MCF 10A (cell line): ENCODE results near the gene PPP2R5C. TPM values are rescaled to one million over a fixed set of nuclear protein-coding genes. Genes with fewer than 3 reads are reported as not detected.

Experiments used
- BruUV-seq: library from RNA; stranded (reverse); fragments of 400-500 nt; replicated peaks from 2 replicates; lab custom pipeline; 2021; lab: Mats Ljungman, UMichigan
- CTCF ChIA-PET: fragments of 300-600 bp; sonication (Branson Sonifier 250); formaldehyde crosslinking; extraction: SDS; loops from one replicate; lab custom pipeline; 2021; ENCODE audit warnings: antibody characterized with exemption, inconsistent platforms; lab: Yijun Ruan, JAX
- POLR2A ChIA-PET: fragments of 300-600, 350-650 bp; sonication (Branson Sonifier 250); formaldehyde crosslinking; extraction: SDS; loops from one replicate; lab custom pipeline; 2020; ENCODE audit warnings: antibody characterized with exemption, inconsistent platforms; lab: Yijun Ruan, JAX
- DNase-seq: peaks from one replicate; pipeline ENCODE4 v3.0.0-alpha.2; 2018; ENCODE audit not compliant: unreplicated experiment
- H3K27ac Mint-ChIP-seq: one replicate; pipeline ENCODE4 v1.8.0; 2022; ENCODE audit warnings: mild to moderate bottlenecking, low read depth, mixed read lengths; ENCODE audit not compliant: unreplicated experiment
- H3K27me3 Mint-ChIP-seq: one replicate; pipeline ENCODE4 v1.8.0; 2022; ENCODE audit warnings: mixed read lengths; ENCODE audit not compliant: insufficient read depth, unreplicated experiment
- H3K36me3 Mint-ChIP-seq: one replicate; pipeline ENCODE4 v1.8.0; 2022; ENCODE audit warnings: mild to moderate bottlenecking, moderate library complexity, mixed read lengths; ENCODE audit not compliant: insufficient read depth, unreplicated experiment
- H3K4me1 Mint-ChIP-seq: one replicate; pipeline ENCODE4 v1.8.0; 2022; ENCODE audit warnings: mixed read lengths; ENCODE audit not compliant: insufficient read depth, unreplicated experiment
- H3K4me3 Mint-ChIP-seq: one replicate; pipeline ENCODE4 v1.8.0; 2022; ENCODE audit warnings: mild to moderate bottlenecking, moderate library complexity, mixed read lengths; ENCODE audit not compliant: unreplicated experiment
- H3K9me3 Mint-ChIP-seq: one replicate; pipeline ENCODE4 v1.8.0; 2022; ENCODE audit warnings: mixed read lengths; ENCODE audit not compliant: unreplicated experiment
- CTCF ChIP-seq: fragments of 200-600 bp; IDR thresholded peaks from one replicate; pipeline ENCODE4 v1.8.0; 2022; ENCODE audit warnings: antibody characterized with exemption, mild to moderate bottlenecking; ENCODE audit not compliant: unreplicated experiment
- intact Hi-C: fragments of 100-400 bp; cut with micrococcal nuclease; formaldehyde crosslinking; loops from 2 replicates; pipeline ENCODE4 v1.14.1; 2022
- total RNA-seq: library from RNA; stranded (reverse); gene quantifications from 2 replicates; pipeline ENCODE4 v1.2.3, GENCODE V29; 2022

Gene PPP2R5C
- total RNA-seq, 1 experiment from 2014 or later, result 118 TPM

DNA sequence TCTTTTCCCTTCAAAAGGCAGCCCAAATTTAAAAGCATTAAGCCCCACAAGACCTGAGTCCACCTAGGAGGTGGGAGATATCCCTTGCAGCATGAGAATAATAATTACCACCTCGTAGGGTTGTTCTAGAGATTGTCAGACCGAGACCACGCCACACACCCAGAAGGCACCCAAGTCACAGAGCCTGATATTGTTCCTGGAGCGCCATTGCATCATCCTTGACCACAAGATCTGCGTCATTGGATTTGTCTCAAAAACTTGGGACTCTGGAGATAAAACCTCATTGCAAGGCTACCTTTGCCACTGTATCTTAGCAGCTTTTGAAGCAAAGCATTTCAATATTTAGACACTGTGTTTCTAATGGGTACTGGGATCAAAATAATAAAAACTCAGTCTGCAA is 29.4 kb upstream of the PPP2R5C start:
- DNase-seq, result peak; percentile 90
- H3K4me1 Mint-ChIP-seq, result peaks cover 14% of the 10 kb centered on the region
- TF ChIP-seq CTCF, result no peak
- intact Hi-C loops, result loop anchor here (2.0 kb wide), 1 partner anchor 29 kb away; the partner anchor contains the start of gene PPP2R5C
- no peaks in the 10 kb centered on the region for H3K36me3 Mint-ChIP-seq
- H3K9me3 Mint-ChIP-seq, result no peaks in the 10 kb centered on the region
- H3K27me3 Mint-ChIP-seq, result no peaks in the 10 kb centered on the region
- ChIA-PET CTCF (interaction anchor here (0.7 to 1.9 kb wide), 2 partner anchors 28 to 39 kb away, joined by 3 to 4 read pairs; no protein-coding TSS in a partner anchor), POLR2A (interaction anchor here (0.7 to 3.5 kb wide), 14 partner anchors 10 to 577 kb away, joined by 3 to 50 read pairs (median 6); partner anchors contain the start of gene PPP2R5C)
- peak overlapping the region; percentile 96 for H3K27ac Mint-ChIP-seq
- H3K4me3 Mint-ChIP-seq, result peak overlapping the region; percentile 71
- BruUV-seq, result TSS peak; percentile 72

DNA sequence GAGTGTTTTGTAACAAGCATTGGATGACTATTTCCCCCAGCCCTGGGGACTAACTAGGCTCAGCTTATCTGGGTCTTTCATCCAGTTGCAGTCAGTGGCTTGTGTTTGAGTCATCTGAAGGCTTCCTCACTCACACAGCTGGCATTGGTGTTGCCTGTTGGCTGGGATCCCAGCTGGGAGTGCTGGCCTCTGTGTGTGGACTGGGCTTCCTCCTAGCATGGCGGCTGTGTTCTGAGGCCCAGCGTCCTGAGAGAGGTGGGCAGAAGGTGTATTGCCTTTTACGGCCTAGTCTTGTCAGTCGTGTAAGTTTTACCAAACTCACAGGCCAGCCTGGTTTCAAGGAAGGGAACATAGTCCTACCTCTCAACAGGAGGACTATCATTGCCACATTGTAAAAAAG is 28.3 kb upstream of the PPP2R5C start:
- intact Hi-C loops, result loop anchor here (2.0 kb wide), 1 partner anchor 28 kb away; the partner anchor contains the start of gene PPP2R5C
- BruUV-seq, result no TSS peak
- ChIA-PET POLR2A (interaction anchor here (3.2 to 3.5 kb wide), 2 partner anchors 27 to 29 kb away, joined by 23 to 50 read pairs; partner anchors contain the start of gene PPP2R5C), CTCF (interaction anchor here (0.7 kb wide), 1 partner anchor 1348 kb away, joined by 3 read pairs; no protein-coding TSS in a partner anchor)
- Mint-ChIP-seq H3K4me1 (peaks cover 14% of the 10 kb centered on the region), H3K36me3 (no peaks in the 10 kb centered on the region), H3K9me3 (no peaks in the 10 kb centered on the region), H3K27me3 (no peaks in the 10 kb centered on the region), H3K27ac (no peak overlapping the region), H3K4me3 (no peak overlapping the region)
- DNase-seq, result peak; percentile 82
- TF ChIP-seq CTCF, result no peak

GRCh38 chr14:101734246-101734847 is 27.2 kb upstream of the PPP2R5C start:
- TF ChIP-seq CTCF, result no peak
- Mint-ChIP-seq H3K27me3 (no peaks in the 10 kb centered on the region), H3K4me3 (no peak overlapping the region), H3K4me1 (peaks cover 14% of the 10 kb centered on the region), H3K36me3 (no peaks in the 10 kb centered on the region), H3K27ac (no peak overlapping the region), H3K9me3 (no peaks in the 10 kb centered on the region)
- POLR2A ChIA-PET, result no interaction called here
- intact Hi-C loops, result no loop called here
- BruUV-seq, result no TSS peak
- DNase-seq, result no peak
- CTCF ChIA-PET, result interaction anchor here (1.1 kb wide), 1 partner anchor 37 kb away, joined by 3 read pairs; no protein-coding TSS in a partner anchor

DNA sequence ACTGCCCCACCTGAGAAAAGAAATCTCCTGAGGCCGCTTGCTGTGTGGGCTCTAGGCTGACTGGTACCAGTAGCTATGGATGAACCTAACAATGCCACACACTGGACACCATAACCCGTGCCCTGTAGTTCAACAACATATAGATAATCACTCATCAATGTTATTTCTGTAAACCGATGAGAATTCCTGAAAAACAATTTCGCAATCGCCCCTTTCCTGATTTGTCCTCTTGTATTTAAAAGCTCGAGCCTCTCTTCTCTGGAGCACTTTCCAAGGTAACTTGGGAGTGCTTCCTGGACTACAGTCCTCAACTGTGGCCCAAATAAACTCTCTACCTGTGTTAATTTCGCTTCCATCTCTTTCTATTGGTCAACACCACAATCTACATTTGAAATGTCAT is 26.1 kb upstream of the PPP2R5C start:
- BruUV-seq, result no TSS peak
- DNase-seq, result no peak
- Mint-ChIP-seq H3K27ac (no peak overlapping the region), H3K9me3 (peaks cover 11% of the 10 kb centered on the region), H3K4me3 (no peak overlapping the region), H3K4me1 (peaks cover 14% of the 10 kb centered on the region), H3K27me3 (no peaks in the 10 kb centered on the region), H3K36me3 (no peaks in the 10 kb centered on the region)
- CTCF ChIA-PET, result interaction anchor here (0.6 kb wide), 1 partner anchor 207 kb away, joined by 3 read pairs; no protein-coding TSS in a partner anchor
- no peak for TF ChIP-seq CTCF
- POLR2A ChIA-PET, result no interaction called here
- intact Hi-C loops, result no loop called here
